Activated naive CD4-positive, alpha-beta T cell treated with anti-CD3 and anti-CD28 coated beads, Interleukin-2, amount 50 U/mL, for 72 hours (primary cell): Measurements from ENCODE around the gene SPATA33. TPM values are rescaled to one million over a fixed set of nuclear protein-coding genes. Genes with fewer than 3 reads are reported as not detected.
"Not testable (repeated sequence)": the region's sequence is repeated elsewhere in the genome, so short reads cannot be mapped to it uniquely, and the experiment has no call there.

Experiments
- ATAC-seq, 2 donors: fragments of 150-1000 bp; cut with Tn5 transposase; 2 replicates each; pipeline ENCODE4 v1.10.0; 2021; ENCODE audit warnings: mild to moderate bottlenecking in 2 of 2, moderate library complexity in 2 of 2
- DNase-seq, 2 donors: peaks; one replicate each; pipeline ENCODE4 v3.0.0; 2021 to 2022; ENCODE audit warnings: low spot score in 2 of 2
- H3K27ac Mint-ChIP-seq, 2 donors: one replicate each; pipeline ENCODE4 v1.8.0; 2022; ENCODE audit warnings: mild to moderate bottlenecking in 2 of 2, mixed read lengths in 2 of 2
- H3K36me3 Mint-ChIP-seq, 2 donors: one replicate each; pipeline ENCODE4 v1.8.0; 2022; ENCODE audit warnings: mixed read lengths in 2 of 2
- H3K9me3 Mint-ChIP-seq, 2 donors: one replicate each; pipeline ENCODE4 v1.8.0; 2022; ENCODE audit warnings: mixed read lengths in 2 of 2
- total RNA-seq, 2 donors: library from RNA; stranded (reverse); gene quantifications; one replicate each; pipeline ENCODE4 v1.2.3, GENCODE V29; 2022

The SPATA33 gene
- total RNA-seq, 2 donors from 2014 or later = 8.0 to 18.2 TPM

GRCh38 chr16:89646270-89646669 is 11.4 kb upstream of the SPATA33 start:
- DNase-seq = no peak
- peaks cover 0 to 5% of the 10 kb centered on the region in 2 donors for H3K36me3 Mint-ChIP-seq
- no peak for ATAC-seq
- peak overlapping the region in 1 of 2 donors; percentile 27 for H3K27ac Mint-ChIP-seq
- H3K9me3 Mint-ChIP-seq = no peaks in the 10 kb centered on the region

- peak overlapping the region in 1 of 2 donors; percentile 44 for H3K27ac Mint-ChIP-seq
- ATAC-seq (no peak), DNase-seq (no peak)
- peaks cover 0 to 5% of the 10 kb centered on the region in 2 donors for H3K36me3 Mint-ChIP-seq
- no peaks in the 10 kb centered on the region for H3K9me3 Mint-ChIP-seq
Observed at GRCh38 chr16:89646906-89647305, 10.7 kb upstream of the SPATA33 start.

- no peak for DNase-seq
- no peak for ATAC-seq
- Mint-ChIP-seq H3K9me3 (no peaks in the 10 kb centered on the region), H3K27ac (no peak overlapping the region), H3K36me3 (no peaks in the 10 kb centered on the region)
Observed at GRCh38 chr16:89651584-89651983, 6.1 kb upstream of the SPATA33 start.

GRCh38 chr16:89653656-89654295 is 3.9 kb upstream of the SPATA33 start:
- H3K9me3 Mint-ChIP-seq = no peaks in the 10 kb centered on the region
- H3K27ac Mint-ChIP-seq = peak overlapping the region; percentile 24 to 91
- DNase-seq = no peak

DNA sequence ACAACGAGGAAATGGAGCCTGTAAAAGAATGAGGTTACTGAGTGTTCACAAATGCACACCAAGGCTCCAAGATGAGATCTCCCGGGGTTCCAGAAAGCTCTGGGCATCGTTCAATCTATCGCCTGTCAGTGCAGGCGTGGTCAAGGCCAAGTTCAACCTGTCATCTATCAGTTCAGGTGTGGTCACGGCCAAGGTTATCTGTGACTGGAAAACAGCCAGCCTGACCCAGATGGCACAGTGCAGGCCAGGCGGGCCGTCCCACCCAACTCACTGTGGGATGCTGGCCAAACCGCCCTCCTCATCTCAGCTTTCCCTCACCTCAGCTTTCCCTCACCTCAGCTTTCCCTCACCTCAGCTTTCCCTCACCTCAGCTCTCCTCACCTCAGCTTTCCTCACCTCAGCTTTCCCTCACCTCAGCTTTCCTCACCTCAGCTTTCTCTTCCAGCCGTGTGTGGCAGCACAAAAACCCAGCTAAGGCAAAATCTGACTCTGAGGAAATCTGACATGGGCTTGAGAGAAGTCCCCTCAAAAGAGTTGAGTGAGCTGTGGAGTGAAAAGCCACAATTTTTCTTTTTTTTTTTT is 2.5 kb upstream of the SPATA33 start:
- no peak for DNase-seq
- no peaks in the 10 kb centered on the region for H3K9me3 Mint-ChIP-seq
- no peak for ATAC-seq
- peak overlapping the region; percentile 83 to 92 for H3K27ac Mint-ChIP-seq
- peaks cover 17% of the 10 kb centered on the region in 2 donors for H3K36me3 Mint-ChIP-seq

More at GRCh38 chr16:89653656-89654295, 3.9 kb upstream of the SPATA33 start:
- peaks cover 10 to 11% of the 10 kb centered on the region in 2 donors for H3K36me3 Mint-ChIP-seq
- ATAC-seq = no peak

- no peaks in the 10 kb centered on the region for H3K9me3 Mint-ChIP-seq
- ATAC-seq (no peak), DNase-seq (no peak)
- peak overlapping the region; percentile 83 to 92 for H3K27ac Mint-ChIP-seq
- H3K36me3 Mint-ChIP-seq = peaks cover 31% of the 10 kb centered on the region in 2 donors
Observed at GRCh38 chr16:89656435-89657121, 1.1 kb upstream of the SPATA33 start.

- peak overlapping the region; percentile 83 to 96 for H3K27ac Mint-ChIP-seq
- peaks cover 31 to 40% of the 10 kb centered on the region in 2 donors for H3K36me3 Mint-ChIP-seq
- DNase-seq = peak in 1 of 2 donors; percentile 45
- no peaks in the 10 kb centered on the region for H3K9me3 Mint-ChIP-seq
- ATAC-seq = peak in 1 of 2 donors; percentile 25
Observed at GRCh38 chr16:89658221-89658879, 714 bp downstream of the SPATA33 start.

DNA sequence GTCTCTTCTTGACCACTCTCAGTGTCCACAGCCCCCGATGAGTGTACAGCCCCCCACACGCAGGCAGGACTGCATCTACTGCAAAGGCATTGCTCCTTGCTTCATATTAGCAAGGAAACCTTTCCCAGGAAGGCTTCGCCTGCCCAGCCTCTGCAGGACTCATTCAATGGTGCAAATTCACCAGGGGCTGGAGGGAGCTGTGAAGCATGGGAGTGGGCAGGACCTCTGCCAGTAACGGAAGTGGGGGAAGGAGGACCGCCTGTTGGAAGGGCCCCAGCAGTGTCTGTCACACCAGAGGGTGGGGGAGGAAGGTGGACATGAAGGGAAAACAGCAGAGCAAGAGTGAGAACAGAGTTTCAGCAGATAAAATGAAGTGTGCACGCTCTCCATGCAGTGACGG is 2.5 kb downstream of the SPATA33 start:
- H3K36me3 Mint-ChIP-seq = peaks cover 31 to 40% of the 10 kb centered on the region in 2 donors
- no peaks in the 10 kb centered on the region for H3K9me3 Mint-ChIP-seq
- no peak for DNase-seq
- no peak for ATAC-seq
- peak overlapping the region in 1 of 2 donors; percentile 44 for H3K27ac Mint-ChIP-seq

DNA sequence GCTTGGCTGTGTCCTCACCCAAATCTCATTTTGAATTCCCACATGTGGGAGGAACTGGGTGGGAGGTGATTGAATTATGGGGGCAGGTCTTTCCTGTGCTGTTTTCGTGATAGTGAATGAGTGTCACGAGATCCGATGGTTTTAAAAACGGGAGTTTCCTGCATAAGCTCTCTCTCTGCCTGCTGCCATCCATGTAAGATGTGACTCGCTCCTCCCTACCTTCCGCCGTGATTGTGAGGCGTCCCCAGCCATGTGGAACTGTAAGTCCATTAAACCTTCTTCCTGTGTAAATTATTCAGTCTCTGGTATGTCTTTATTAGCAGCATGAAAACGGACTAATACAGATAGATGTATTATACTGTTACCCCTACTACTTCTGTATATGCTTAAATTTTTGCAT is 3.6 kb downstream of the SPATA33 start:
- Mint-ChIP-seq H3K9me3 (no peaks in the 10 kb centered on the region), H3K27ac (no peak overlapping the region), H3K36me3 (peaks cover 31 to 42% of the 10 kb centered on the region in 2 donors)
- no peak for ATAC-seq
- no peak for DNase-seq

GRCh38 chr16:89664238-89664637 is 6.6 kb downstream of the SPATA33 start:
- ATAC-seq, DNase-seq, H3K9me3 Mint-ChIP-seq: not testable (repeated sequence)
- H3K36me3 Mint-ChIP-seq = peaks cover 19 to 36% of the 10 kb centered on the region in 2 donors
- peak overlapping the region in 1 of 2 donors; percentile 33 for H3K27ac Mint-ChIP-seq

- not testable (repeated sequence) for H3K9me3 Mint-ChIP-seq, DNase-seq, ATAC-seq, H3K27ac Mint-ChIP-seq
- H3K36me3 Mint-ChIP-seq = peaks cover 0 to 13% of the 10 kb centered on the region in 2 donors
Observed at GRCh38 chr16:89667000-89667399, 9.4 kb downstream of the SPATA33 start.

DNA sequence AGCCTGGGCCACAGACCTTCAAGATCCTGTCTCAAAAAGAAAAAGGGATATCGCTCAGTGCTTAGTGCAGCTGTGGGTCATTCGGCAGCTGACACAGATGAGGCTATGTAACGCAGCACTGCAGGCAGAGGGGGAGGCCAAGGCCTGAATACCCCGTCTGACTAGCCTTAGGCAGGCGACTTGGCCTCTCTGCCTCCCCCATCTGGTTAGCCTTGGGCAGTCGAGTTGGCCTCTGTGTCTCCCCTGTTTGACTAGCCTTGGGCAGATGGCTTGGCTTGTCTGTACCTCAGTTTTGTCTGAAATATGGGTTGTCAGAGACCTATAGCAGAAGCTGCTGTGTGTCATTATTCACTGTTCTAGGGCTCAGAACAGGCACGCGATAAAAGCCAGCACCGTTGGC is 10.0 kb downstream of the SPATA33 start:
- peaks cover 0 to 8% of the 10 kb centered on the region in 2 donors for H3K36me3 Mint-ChIP-seq
- H3K9me3 Mint-ChIP-seq = no peaks in the 10 kb centered on the region
- DNase-seq (no peak), ATAC-seq (no peak)
- peak overlapping the region in 1 of 2 donors; percentile 49 for H3K27ac Mint-ChIP-seq

DNA sequence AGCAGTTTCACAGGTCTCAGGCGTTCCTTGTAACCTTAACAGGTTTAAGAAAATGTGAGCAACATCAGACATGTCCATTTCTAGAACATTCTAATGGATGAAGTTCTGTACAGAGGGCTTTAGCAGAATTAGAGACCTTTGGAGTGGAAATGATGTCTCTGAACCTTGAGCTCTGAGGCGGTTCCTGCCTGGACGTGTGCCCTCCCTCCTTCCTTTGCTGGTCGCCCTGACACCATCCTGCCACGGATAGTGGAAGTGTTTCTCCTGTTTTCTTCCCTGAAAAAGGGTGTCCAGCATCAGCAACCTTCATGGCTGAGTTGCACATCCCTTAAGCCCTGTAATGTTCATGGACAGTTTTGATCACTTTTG is 11.1 kb downstream of the SPATA33 start:
- ATAC-seq (peak in 1 of 2 donors; percentile 22), DNase-seq (no peak)
- Mint-ChIP-seq H3K36me3 (peaks cover 0 to 8% of the 10 kb centered on the region in 2 donors), H3K9me3 (no peaks in the 10 kb centered on the region), H3K27ac (no peak overlapping the region)

- no peaks in the 10 kb centered on the region for H3K9me3 Mint-ChIP-seq
- H3K36me3 Mint-ChIP-seq = peaks cover 0 to 8% of the 10 kb centered on the region in 2 donors
- ATAC-seq = no peak
- H3K27ac Mint-ChIP-seq = no peak overlapping the region
- DNase-seq = no peak
Observed at GRCh38 chr16:89669755-89670154, 12.1 kb downstream of the SPATA33 start.

DNA sequence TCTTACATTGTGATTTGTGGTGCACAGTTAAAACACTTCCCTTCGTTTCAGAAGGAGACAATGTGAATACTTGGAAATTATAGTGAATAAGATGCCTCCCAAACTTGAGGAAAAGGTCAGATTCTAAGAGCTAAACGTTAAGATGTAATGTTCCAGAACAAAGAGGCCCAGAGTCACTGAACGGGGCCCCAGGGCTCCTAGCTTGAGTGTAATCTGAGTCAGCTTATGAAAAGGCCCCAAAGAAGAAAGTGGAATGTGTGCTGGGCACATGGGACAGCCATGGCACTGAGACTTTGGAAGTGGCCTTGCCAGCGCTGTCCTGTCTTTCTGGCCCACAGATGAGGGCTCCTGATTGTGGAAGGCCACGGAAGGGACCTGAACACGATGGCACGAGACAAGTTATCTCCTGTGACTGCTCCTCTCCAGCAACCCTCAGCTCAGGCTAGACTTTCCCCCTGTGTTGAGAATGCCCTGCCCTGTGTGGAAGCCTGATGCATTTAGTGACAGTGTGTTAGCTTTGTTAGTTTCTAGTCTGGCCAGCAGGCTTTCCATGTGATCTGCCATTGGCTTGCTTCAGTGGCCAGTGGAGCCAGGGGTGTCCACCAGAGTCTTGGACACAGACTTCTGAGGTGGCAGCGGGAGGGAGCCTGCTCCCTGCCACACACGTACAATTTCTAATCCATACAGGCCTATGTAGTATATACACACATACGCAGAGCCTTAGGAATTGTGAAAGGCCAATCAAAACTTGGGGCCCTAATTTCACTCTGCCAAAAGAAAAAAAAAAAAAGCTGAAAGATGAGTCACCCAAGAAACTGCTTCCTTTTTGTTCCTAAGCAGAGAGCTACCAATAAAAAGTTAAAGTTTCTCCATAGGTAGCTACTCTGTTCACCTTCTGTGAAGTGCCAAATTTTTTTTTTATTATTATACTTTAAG is 13.1 kb downstream of the SPATA33 start:
- ATAC-seq (peak in 1 of 2 donors; percentile 33), DNase-seq (no peak)
- Mint-ChIP-seq H3K9me3 (no peaks in the 10 kb centered on the region), H3K27ac (peak overlapping the region in 1 of 2 donors; percentile 22), H3K36me3 (peaks cover 0 to 8% of the 10 kb centered on the region in 2 donors)

- not testable (repeated sequence) for H3K9me3 Mint-ChIP-seq, DNase-seq, H3K27ac Mint-ChIP-seq, ATAC-seq, H3K36me3 Mint-ChIP-seq
Observed at GRCh38 chr16:89671565-89671964, 13.9 kb downstream of the SPATA33 start.
